NT2/D1 (cell line): ENCODE measurements around the gene ASPSCR1.

Experiments used
- SUZ12 ChIP-seq: IDR thresholded peaks from 2 replicates; pipeline ENCODE4 v1.6.1; 2011; ENCODE audit not compliant: insufficient read length, insufficient read depth; ENCODE audit errors: extremely low read depth
- YY1 ChIP-seq: IDR thresholded peaks from 2 replicates; pipeline ENCODE4 v1.6.1; 2011; ENCODE audit not compliant: insufficient read length, insufficient read depth
- ZNF274 ChIP-seq: IDR thresholded peaks from 2 replicates; pipeline ENCODE4 v1.6.1; 2011; ENCODE audit warnings: mild to moderate bottlenecking, low read depth, low read length

DNA sequence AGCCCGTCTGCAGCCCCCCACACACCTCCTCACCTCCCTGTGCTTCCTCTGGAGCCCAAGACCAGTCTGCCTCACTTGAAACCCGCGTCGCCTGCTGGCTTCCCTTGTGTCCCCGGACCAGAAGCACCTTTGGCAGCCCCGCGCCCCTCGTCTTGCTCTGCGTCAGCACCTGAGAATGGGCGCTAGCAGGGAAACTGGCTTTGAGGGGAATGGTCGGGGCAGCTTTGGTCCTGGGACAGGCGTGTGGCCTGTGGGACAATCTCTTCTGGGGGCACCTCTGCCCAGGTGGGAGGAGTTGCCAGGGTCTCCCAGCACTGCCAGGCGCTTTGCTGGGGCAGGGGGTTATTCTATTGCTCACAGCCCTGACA is 46.3 kb upstream of the ASPSCR1 start:
- TF ChIP-seq SUZ12 (no peak), ZNF274 (no peak), YY1 (no peak)
